ENCODE results near the gene USP31. TPM values are rescaled to one million over a fixed set of nuclear protein-coding genes. Genes with fewer than 3 reads are reported as not detected.

The USP31 gene
- total RNA-seq, 1 experiment from 2014 or later = 16.1 TPM

DNA sequence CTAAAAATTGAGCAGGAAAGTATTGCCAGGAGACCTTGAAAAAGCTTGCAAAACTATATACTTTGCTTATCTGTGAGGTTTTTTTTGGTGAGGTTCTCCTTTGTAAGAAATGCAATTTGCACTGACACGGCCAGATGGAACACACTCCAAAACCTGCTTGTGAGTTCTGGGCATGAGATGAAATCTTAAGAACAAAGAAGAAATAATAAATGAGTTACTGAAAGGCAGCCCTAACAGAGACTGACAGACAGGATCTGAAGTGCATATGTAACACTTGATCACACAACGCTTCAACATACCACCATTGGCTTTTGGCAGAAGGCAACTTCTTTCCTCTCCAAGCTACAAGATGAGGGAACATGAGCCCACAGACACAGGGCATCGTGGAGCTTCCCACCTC, 82.6 kb downstream of the USP31 start:
- Mint-ChIP-seq H3K4me1 (peaks cover 0 to 4% of the 10 kb centered on the region in 2 experiments; a peak in 1 of 4 replicates), H3K4me3 (no peak overlapping the region), H3K27ac (no peak overlapping the region), H3K36me3 (ENCODE audit: insufficient read depth in 1 of 3, low read depth in 3 of 3) (peaks cover 20 to 48% (median 38%) of the 10 kb centered on the region in 3 experiments; a peak in 6 of 7 replicates), H3K27me3 (ENCODE audit: low read depth) (no peaks in the 10 kb centered on the region), H3K9me3 (no peaks in the 10 kb centered on the region)
- DNase-seq = no peak
- Histone ChIP-seq H2BK5ac (ENCODE audit: insufficient read length, low read length) (no peak overlapping the region), H3K56ac (ENCODE audit: insufficient read length, low read depth, low read length) (no peak overlapping the region), H2AFZ (ENCODE audit: low read length) (no peak overlapping the region), H3K9ac (ENCODE audit: extremely low read depth, insufficient read length, low read length) (no peak overlapping the region), H2BK15ac (ENCODE audit: low read depth, low read length) (no peak overlapping the region), H3K27ac (ENCODE audit: insufficient read length, low read depth, low read length) (no peak overlapping the region), H4K91ac (ENCODE audit: insufficient read length, low read depth, low read length) (no peak overlapping the region), H4K20me1 (ENCODE audit: control insufficient read depth, insufficient read depth, insufficient read length) (no peaks in the 10 kb centered on the region), H3K27me3 (ENCODE audit: insufficient read depth, low read length) (no peaks in the 10 kb centered on the region), H3K79me2 (ENCODE audit: insufficient read depth, low read length) (no peaks in the 10 kb centered on the region), H2BK20ac (ENCODE audit: low read depth, low read length, poor library complexity, severe bottlenecking) (no peak overlapping the region), H3K4me1 (ENCODE audit: insufficient read depth, low read length) (no peaks in the 10 kb centered on the region), H3K4me2 (ENCODE audit: insufficient read depth, insufficient read length, low read length) (no peak overlapping the region), H3K79me1 (ENCODE audit: insufficient read depth, low read depth, low read length, poor library complexity, severe bottlenecking) (no peaks in the 10 kb centered on the region), H4K5ac (ENCODE audit: insufficient read length, low read depth, low read length) (no peak overlapping the region), H3T11ph (ENCODE audit: low read length) (no peak overlapping the region), H3K4ac (ENCODE audit: low read depth, low read length) (no peak overlapping the region), H3K23me2 (ENCODE audit: insufficient read length, low read depth, low read length, poor library complexity, severe bottlenecking) (no peaks in the 10 kb centered on the region), H3K14ac (ENCODE audit: insufficient read depth, low read length) (no peak overlapping the region), H3K18ac (ENCODE audit: insufficient read length, low read depth, low read length) (no peak overlapping the region), H2BK12ac (ENCODE audit: insufficient read length, low read depth, low read length) (no peak overlapping the region), H2AK5ac (ENCODE audit: insufficient read length, low read length) (no peak overlapping the region), H3K9me3 (ENCODE audit: control insufficient read depth, low read depth, low read length) (no peaks in the 10 kb centered on the region), H3K23ac (ENCODE audit: insufficient read length, low read depth, low read length) (no peak overlapping the region), H2BK120ac (ENCODE audit: low read depth, low read length, poor library complexity, severe bottlenecking) (no peak overlapping the region), H4K8ac (replicated peaks; ENCODE audit: insufficient read length, low read depth, low read length) (no peak overlapping the region)
- TF ChIP-seq, protein P1, sequence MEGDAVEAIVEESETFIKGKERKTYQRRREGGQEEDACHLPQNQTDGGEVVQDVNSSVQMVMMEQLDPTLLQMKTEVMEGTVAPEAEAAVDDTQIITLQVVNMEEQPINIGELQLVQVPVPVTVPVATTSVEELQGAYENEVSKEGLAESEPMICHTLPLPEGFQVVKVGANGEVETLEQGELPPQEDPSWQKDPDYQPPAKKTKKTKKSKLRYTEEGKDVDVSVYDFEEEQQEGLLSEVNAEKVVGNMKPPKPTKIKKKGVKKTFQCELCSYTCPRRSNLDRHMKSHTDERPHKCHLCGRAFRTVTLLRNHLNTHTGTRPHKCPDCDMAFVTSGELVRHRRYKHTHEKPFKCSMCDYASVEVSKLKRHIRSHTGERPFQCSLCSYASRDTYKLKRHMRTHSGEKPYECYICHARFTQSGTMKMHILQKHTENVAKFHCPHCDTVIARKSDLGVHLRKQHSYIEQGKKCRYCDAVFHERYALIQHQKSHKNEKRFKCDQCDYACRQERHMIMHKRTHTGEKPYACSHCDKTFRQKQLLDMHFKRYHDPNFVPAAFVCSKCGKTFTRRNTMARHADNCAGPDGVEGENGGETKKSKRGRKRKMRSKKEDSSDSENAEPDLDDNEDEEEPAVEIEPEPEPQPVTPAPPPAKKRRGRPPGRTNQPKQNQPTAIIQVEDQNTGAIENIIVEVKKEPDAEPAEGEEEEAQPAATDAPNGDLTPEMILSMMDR (conservative IDR thresholded peaks at IDR 0.05) = no peak
- no CpG with 5 or more reads among the region's 3 CpGs for WGBS (ENCODE audit: extremely low coverage, insufficient read length, low lambda C conversion rate)

Measured in H9 (cell line).